Peyer's patch (tissue), 4 donors: Measurements from ENCODE around the gene SWT1. TPM values are rescaled to one million over a fixed set of nuclear protein-coding genes. Genes with fewer than 3 reads are reported as not detected.
A peak's percentile ranks its signal among the peaks of the same experiment; 100 is the strongest.

Experiments
- DNase-seq, 3 donors: peaks; one replicate each; pipeline ENCODE4 v3.0.0-alpha.2; 2017 to 2019
- H3K27ac ChIP-seq, 4 donors: fragments of 200-600 bp; sonication (generic); one replicate each; pipeline ENCODE4 v1.5.1; 2016 to 2019
- H3K27me3 ChIP-seq, 2 donors: fragments of 200-600 bp; sonication (generic); one replicate each; pipeline ENCODE4 v1.5.1; 2019
- H3K36me3 ChIP-seq, 3 donors: fragments of 200-600 bp; sonication (generic); one replicate each; pipeline ENCODE4 v1.5.1; 2016 to 2019
- H3K4me1 ChIP-seq, 4 donors: fragments of 200-600 bp; sonication (generic); one replicate each; pipeline ENCODE4 v1.5.1; 2016 to 2019
- H3K4me3 ChIP-seq, 4 donors: fragments of 200-600 bp; sonication (generic); 1 replicate in 3 of 4; 2 replicates in 1 of 4; pipeline ENCODE4 v1.5.1; 2016 to 2019; ENCODE audit warnings: mild to moderate bottlenecking in 1 of 4
- H3K9me3 ChIP-seq, 4 donors: fragments of 200-600 bp; sonication (generic); one replicate each; pipeline ENCODE4 v1.5.1; 2016 to 2019; ENCODE audit warnings: mild to moderate bottlenecking in 1 of 4
- CTCF ChIP-seq, 6 experiments: fragments of 450-650 bp in 4 of 6; fragments of 200-600 bp in 2 of 6; sonication (generic) in 1 of 6; IDR thresholded peaks; one replicate each; pipeline ENCODE4 v1.5.1; 2017 to 2019; ENCODE audit warnings: antibody characterized with exemption in 6 of 6, mild to moderate bottlenecking in 3 of 6, moderate library complexity in 1 of 6
- POLR2A ChIP-seq, 2 donors: fragments of 450-650 bp; IDR thresholded peaks; one replicate each; pipeline ENCODE4 v1.5.1; 2017; ENCODE audit warnings: antibody characterized with exemption in 2 of 2, mild to moderate bottlenecking in 2 of 2, moderate library complexity in 2 of 2
- total RNA-seq, 4 donors: library from RNA; depleted of rRNA; stranded (reverse); fragments of >200 nt; gene quantifications; one replicate each; pipeline ENCODE4 v1.1.0, GENCODE V29; 2016

Gene SWT1
- total RNA-seq, 4 donors from 2014 or later = 6.0 to 21.5 (median 8.6) TPM

- Histone ChIP-seq H3K4me1 (peaks cover 0 to 4% (median 0%) of the 10 kb centered on the region in 4 donors), H3K4me3 (no peak overlapping the region), H3K27ac (no peak overlapping the region), H3K36me3 (peaks cover 0 to 19% (median 0%) of the 10 kb centered on the region in 3 donors), H3K27me3 (no peaks in the 10 kb centered on the region), H3K9me3 (no peaks in the 10 kb centered on the region)
- DNase-seq = no peak
- TF ChIP-seq POLR2A (IDR thresholded peaks at IDR 0.05) = no peak
- no peak for TF ChIP-seq CTCF (IDR thresholded peaks at IDR 0.05)
Observed at GRCh38 chr1:185291652-185292051, 134.7 kb downstream of the SWT1 start.

GRCh38 chr1:185292237-185292636, 135.3 kb downstream of the SWT1 start:
- H3K4me1 ChIP-seq = peaks cover 0 to 4% (median 0%) of the 10 kb centered on the region in 4 donors
- H3K27ac ChIP-seq = peak overlapping the region in 1 of 4 donors; percentile 7
- no peaks in the 10 kb centered on the region for H3K9me3 ChIP-seq
- H3K36me3 ChIP-seq = peaks cover 0 to 25% (median 0%) of the 10 kb centered on the region in 3 donors
- H3K4me3 ChIP-seq = no peak overlapping the region
- TF ChIP-seq POLR2A (IDR thresholded peaks at IDR 0.05) (no peak), CTCF (IDR thresholded peaks at IDR 0.05) (no peak)
- DNase-seq = no peak
- no peaks in the 10 kb centered on the region for H3K27me3 ChIP-seq

- Histone ChIP-seq H3K36me3 (peaks cover 0 to 43% (median 0%) of the 10 kb centered on the region in 3 donors), H3K9me3 (no peaks in the 10 kb centered on the region), H3K27ac (no peak overlapping the region), H3K4me1 (peaks cover 0 to 4% (median 0%) of the 10 kb centered on the region in 4 donors), H3K27me3 (no peaks in the 10 kb centered on the region), H3K4me3 (no peak overlapping the region)
- TF ChIP-seq CTCF (IDR thresholded peaks at IDR 0.05) = no peak
- TF ChIP-seq POLR2A (IDR thresholded peaks at IDR 0.05) = no peak
- no peak for DNase-seq
Observed at GRCh38 chr1:185293967-185294542, 137.1 kb downstream of the SWT1 start.

- no peak for TF ChIP-seq CTCF (IDR thresholded peaks at IDR 0.05)
- TF ChIP-seq POLR2A (IDR thresholded peaks at IDR 0.05) = no peak
- DNase-seq = no peak
- Histone ChIP-seq H3K27me3 (no peaks in the 10 kb centered on the region), H3K9me3 (no peaks in the 10 kb centered on the region), H3K27ac (no peak overlapping the region), H3K36me3 (peaks cover 0 to 54% (median under 1%) of the 10 kb centered on the region in 3 donors), H3K4me1 (peaks cover 0 to 4% (median 0%) of the 10 kb centered on the region in 4 donors), H3K4me3 (no peak overlapping the region)
Observed at GRCh38 chr1:185295091-185295490, 138.1 kb downstream of the SWT1 start.

- DNase-seq = no peak
- no peak for TF ChIP-seq POLR2A (IDR thresholded peaks at IDR 0.05)
- TF ChIP-seq CTCF (IDR thresholded peaks at IDR 0.05) = no peak
- no peaks in the 10 kb centered on the region for H3K9me3 ChIP-seq
- H3K4me1 ChIP-seq = peaks cover 0 to 4% (median 0%) of the 10 kb centered on the region in 4 donors
- no peak overlapping the region for H3K4me3 ChIP-seq
- no peaks in the 10 kb centered on the region for H3K27me3 ChIP-seq
- peaks cover 0 to 80% (median 3%) of the 10 kb centered on the region in 3 donors for H3K36me3 ChIP-seq
- H3K27ac ChIP-seq = no peak overlapping the region
Observed at GRCh38 chr1:185297982-185298381, 141.0 kb downstream of the SWT1 start.
